HepG2 (cell line): Measurements from ENCODE around the gene RPS6KA5. TPM values are rescaled to one million over a fixed set of nuclear protein-coding genes. Genes with fewer than 3 reads are reported as not detected.

ENCODE experiments used
- ATAC-seq: fragments of 200-7000 bp; cut with Tn5 transposase; 3 replicates; pipeline ENCODE4 v1.9.1; 2020; ENCODE audit warnings: mild to moderate bottlenecking, moderate library complexity
- BruUV-seq: library from RNA; stranded (reverse); fragments of 400-500 nt; replicated peaks from 2 replicates; lab custom pipeline; 2021; lab: Mats Ljungman, UMichigan
- CTCF ChIA-PET: fragments of 300-600 bp; formaldehyde crosslinking; extraction: SDS; loops from one replicate; lab custom pipeline; 2021; ENCODE audit warnings: low total read pairs, inconsistent platforms, low intra/inter-chr PET ratio; lab: Yijun Ruan, JAX
- POLR2A ChIA-PET: fragments of 350-600 bp; sonication (Branson Sonifier 250); formaldehyde crosslinking; loops from one replicate; lab custom pipeline; 2020; ENCODE audit warnings: antibody characterized with exemption, inconsistent platforms; lab: Yijun Ruan, JAX
- DNase-seq: peaks from one replicate; pipeline ENCODE4 v3.0.0-alpha.2; 2015; ENCODE audit warnings: low spot score
- FAIRE-seq: peaks from 3 replicates; lab custom pipeline; 2011; peaks lifted over from hg19 to GRCh38; lab: Jason Lieb, UNC
- H2AFZ ChIP-seq: one replicate; pipeline ENCODE4 v1.6.1; 2011; ENCODE audit warnings: low read length, inconsistent platforms
- H3K27ac ChIP-seq: fragments of 300-600 bp; 3 replicates; pipeline ENCODE4 v1.8.0; 2011; ENCODE audit warnings: mixed run types, mild to moderate bottlenecking, mixed read lengths, low read length, inconsistent platforms; ENCODE audit not compliant: insufficient read depth; ENCODE audit errors: extremely low read length
- H3K27me3 ChIP-seq, 2 experiments: fragments of 200-600 bp in 1 of 2; 2 replicates in 1 of 2; 3 replicates in 1 of 2; pipeline versions ENCODE4 v1.6.0 to v1.8.0; 2011; ENCODE audit warnings: low read length in 2 of 2, mild to moderate bottlenecking in 2 of 2, moderate library complexity in 2 of 2, inconsistent platforms in 1 of 2; ENCODE audit not compliant: insufficient read depth in 2 of 2, control insufficient read depth in 1 of 2
- H3K36me3 ChIP-seq, 2 experiments: fragments of 200-600 bp in 1 of 2; replicated peaks in 1 of 2; 2 replicates in 1 of 2; 3 replicates in 1 of 2; pipeline versions ENCODE4 v1.5.1 to v1.8.0; 2011; ENCODE audit warnings: low read length in 2 of 2, inconsistent platforms in 1 of 2; ENCODE audit not compliant: insufficient read depth in 2 of 2, control insufficient read depth in 1 of 2
- H3K4me1 ChIP-seq: 2 replicates; pipeline ENCODE4 v1.5.1; 2012; ENCODE audit warnings: low read length, inconsistent platforms; ENCODE audit not compliant: insufficient read depth
- H3K4me2 ChIP-seq: 2 replicates; pipeline ENCODE4 v1.6.0; 2011; ENCODE audit warnings: low read depth, low read length, inconsistent platforms
- H3K4me3 ChIP-seq, 3 experiments: fragments of 200-600 bp in 1 of 3; sonication (generic), shearing (Covaris generic) in 1 of 3; replicated peaks in 1 of 3; 2 replicates each; pipeline ENCODE4 v1.5.1; 2011 to 2016; ENCODE audit warnings: low read length in 3 of 3, inconsistent platforms in 2 of 3, low read depth in 2 of 3, mild to moderate bottlenecking in 2 of 3, control low read depth in 1 of 3, mixed read lengths in 1 of 3; ENCODE audit not compliant: insufficient read depth in 1 of 3
- H3K79me2 ChIP-seq: one replicate; pipeline ENCODE4 v1.6.1; 2011; ENCODE audit warnings: low read length, inconsistent platforms; ENCODE audit not compliant: insufficient read depth
- H3K9ac ChIP-seq: 2 replicates; pipeline ENCODE4 v1.6.0; 2011; ENCODE audit warnings: mild to moderate bottlenecking, low read depth, low read length, inconsistent platforms; ENCODE audit not compliant: insufficient read depth
- H3K9me3 ChIP-seq: 2 replicates; pipeline ENCODE4 v1.5.1; 2012; ENCODE audit warnings: mild to moderate bottlenecking, low read length
- H4K20me1 ChIP-seq: 2 replicates; pipeline ENCODE4 v1.6.0; 2011; ENCODE audit warnings: inconsistent platforms, mild to moderate bottlenecking, low read length, moderate library complexity; ENCODE audit not compliant: insufficient read depth
- DMTF1 ChIP-seq: sonication (generic); formaldehyde crosslinking; IDR thresholded peaks from 2 replicates; pipeline ENCODE4 v1.4.0; 2020; ENCODE audit warnings: mild to moderate bottlenecking, missing genetic modification reagents
- KAT2B ChIP-seq: fragments of 150-350 bp; IDR thresholded peaks from 2 replicates; pipeline ENCODE4 v1.6.1; 2014; ENCODE audit warnings: low read depth, low read length, borderline replicate concordance
- NFYC ChIP-seq: IDR thresholded peaks from 2 replicates; pipeline ENCODE4 v1.6.1; 2016; ENCODE audit warnings: missing genetic modification reagents, missing compliant biosample characterization
- RFX3 ChIP-seq: IDR thresholded peaks from 2 replicates; pipeline ENCODE4 v1.6.1; 2016; ENCODE audit warnings: missing biosample characterization, missing genetic modification reagents
- TRIM24 ChIP-seq: sonication (generic); formaldehyde crosslinking; IDR thresholded peaks from 2 replicates; pipeline ENCODE4 v1.8.0; 2022; ENCODE audit warnings: mild to moderate bottlenecking, missing genetic modification reagents
- WGBS: methylation state at CpG from one replicate; pipeline ENCODE4 v1.1.6; 2017; ENCODE audit warnings: low lambda C conversion rate; 5-methylcytosine and 5-hydroxymethylcytosine counted together
- in situ Hi-C: cut with HindIII; loops from 2 replicates; pipeline ENCODE4 v1.10.0; 2017; ENCODE audit warnings: low pct_unique_long_range_greater_than_20kb; ENCODE audit not compliant: extremely low pct_ligation_motif_present
- intact Hi-C: fragments of 100-400 bp; cut with micrococcal nuclease; formaldehyde crosslinking; loops from one replicate; pipeline ENCODE4 v1.10.0; 2022; ENCODE audit not compliant: unreplicated experiment
- polyA plus RNA-seq, 8 experiments: library from polyadenylated mRNA; depleted of rRNA in 3 of 8; stranded (reverse) in 7 of 8; unstranded in 1 of 8; fragments of >200 nt; fragmentation: Illumina TruSeq in 4 of 8; extraction: Trizol in 4 of 8; gene quantifications; 2 replicates each; pipeline versions ENCODE4 v1.2.1 to v1.2.3, GENCODE V29; 2011 to 2016; ENCODE audit warnings: low read depth in 4 of 8, missing spikeins in 1 of 8, mixed read lengths in 1 of 8; ENCODE audit not compliant: insufficient read depth in 1 of 8
- total RNA-seq, 5 experiments: library from RNA; depleted of rRNA; stranded (reverse); fragments of >200 nt; fragmentation: Illumina TruSeq; extraction: Trizol; gene quantifications; 2 replicates each; pipeline ENCODE4 v1.2.3, GENCODE V29; 2016; ENCODE audit warnings: low read depth in 1 of 5

RPS6KA5 gene
- total and polyA plus RNA-seq, 2 of the 13 experiments (the other 11 are each of a cell fraction or from before 2014, with no cell fraction given), result 0.50 to 0.58 TPM

- H3K79me2 ChIP-seq, result no peaks in the 10 kb centered on the region
- POLR2A ChIA-PET, result no interaction called here
- peaks cover 14% of the 10 kb centered on the region for H3K4me1 ChIP-seq
- H3K4me3 ChIP-seq, result no peak overlapping the region
- no peak overlapping the region for H3K9ac ChIP-seq
- no peaks in the 10 kb centered on the region for H4K20me1 ChIP-seq
- no peak for TF ChIP-seq DMTF1 (CRISPR knock-in tag)
- TF ChIP-seq RFX3, result no peak
- no peak for TF ChIP-seq KAT2B
- TF ChIP-seq NFYC, result no peak
- TF ChIP-seq TRIM24 (CRISPR knock-in tag), result no peak
- peaks cover 0 to 7% of the 10 kb centered on the region in 2 experiments; a peak in 2 of 5 replicates for H3K27me3 ChIP-seq
- no peaks in the 10 kb centered on the region for H3K36me3 ChIP-seq
- no TSS peak for BruUV-seq
- DNase-seq (no peak), FAIRE-seq (no peak), ATAC-seq (no peak)
- CTCF ChIA-PET, result no interaction called here
- intact Hi-C loops, result no loop called here
- H3K27ac ChIP-seq, result no peak overlapping the region
- H3K9me3 ChIP-seq, result no peaks in the 10 kb centered on the region
- WGBS, result 60% methylated on average over 3 of the region's 4 CpGs
- in situ Hi-C loops, result no loop called here
- no peak overlapping the region for H3K4me2 ChIP-seq
- H2AFZ ChIP-seq, result no peak overlapping the region
These were observed 230.8 kb downstream of the RPS6KA5 start for GRCh38 chr14:90829677-90830076.
